IgD-negative memory B cell (primary cell): ENCODE measurements around the gene DSCAM. TPM values are rescaled to one million over a fixed set of nuclear protein-coding genes. Genes with fewer than 3 reads are reported as not detected.

Experiments
- H3K27ac Mint-ChIP-seq, 3 donors: one replicate each; pipeline ENCODE4 v1.8.0; 2020 to 2022; ENCODE audit warnings: mild to moderate bottlenecking in 3 of 3, mixed read lengths in 3 of 3, moderate library complexity in 1 of 3
- H3K27me3 Mint-ChIP-seq: one replicate; pipeline ENCODE4 v1.8.0; 2021; ENCODE audit warnings: mixed read lengths
- H3K36me3 Mint-ChIP-seq: one replicate; pipeline ENCODE4 v1.8.0; 2020; ENCODE audit warnings: mild to moderate bottlenecking, mixed read lengths
- H3K4me1 Mint-ChIP-seq, 3 donors: one replicate each; pipeline ENCODE4 v1.8.0; 2020 to 2022; ENCODE audit warnings: mixed read lengths in 3 of 3, mild to moderate bottlenecking in 1 of 3
- H3K4me3 Mint-ChIP-seq, 4 donors: one replicate each; pipeline ENCODE4 v1.8.0; 2020 to 2022; ENCODE audit warnings: mild to moderate bottlenecking in 4 of 4, mixed read lengths in 4 of 4, moderate library complexity in 3 of 4
- H3K9me3 Mint-ChIP-seq, 3 donors: one replicate each; pipeline ENCODE4 v1.8.0; 2020 to 2021; ENCODE audit warnings: mixed read lengths in 3 of 3, mild to moderate bottlenecking in 1 of 3
- polyA plus RNA-seq: library from polyadenylated mRNA; unstranded; fragments of 300-500 nt; fragmentation: Illumina TruSeq; gene quantifications from one replicate; pipeline ENCODE4 v1.2.3, GENCODE V29; 2021

DSCAM gene
- polyA plus RNA-seq, 1 donor from 2014 or later: not detected

GRCh38 chr21:40652436-40652835 lies 194.5 kb downstream of the DSCAM start:
- Mint-ChIP-seq H3K27me3 (no peaks in the 10 kb centered on the region), H3K9me3 (peaks cover 2 to 4% (median 3%) of the 10 kb centered on the region in 3 donors), H3K4me3 (no peak overlapping the region), H3K27ac (no peak overlapping the region), H3K4me1 (peaks cover 0 to 1% (median 0%) of the 10 kb centered on the region in 3 donors), H3K36me3 (no peaks in the 10 kb centered on the region)

- no peaks in the 10 kb centered on the region for H3K27me3 Mint-ChIP-seq
- H3K4me1 Mint-ChIP-seq: peaks cover 0 to 1% (median 0%) of the 10 kb centered on the region in 3 donors
- H3K4me3 Mint-ChIP-seq: no peak overlapping the region
- no peak overlapping the region for H3K27ac Mint-ChIP-seq
- peaks cover 4 to 10% (median 5%) of the 10 kb centered on the region in 3 donors for H3K9me3 Mint-ChIP-seq
- H3K36me3 Mint-ChIP-seq: no peaks in the 10 kb centered on the region
Observed at GRCh38 chr21:40647706-40648105, 199.3 kb downstream of the DSCAM start.

GRCh38 chr21:40646651-40647050 lies 200.3 kb downstream of the DSCAM start:
- H3K4me1 Mint-ChIP-seq: peaks cover 0 to 1% (median 0%) of the 10 kb centered on the region in 3 donors
- no peaks in the 10 kb centered on the region for H3K36me3 Mint-ChIP-seq
- H3K4me3 Mint-ChIP-seq: no peak overlapping the region
- no peaks in the 10 kb centered on the region for H3K27me3 Mint-ChIP-seq
- H3K9me3 Mint-ChIP-seq: peaks cover 4 to 10% (median 5%) of the 10 kb centered on the region in 3 donors
- peak overlapping the region in 1 of 3 donors; percentile 73 for H3K27ac Mint-ChIP-seq

GRCh38 chr21:40641042-40641441 lies 205.9 kb downstream of the DSCAM start:
- Mint-ChIP-seq H3K9me3 (peaks cover 5 to 19% (median 6%) of the 10 kb centered on the region in 3 donors), H3K27me3 (no peaks in the 10 kb centered on the region)

GRCh38 chr21:40640266-40640789 lies 206.6 kb downstream of the DSCAM start:
- Mint-ChIP-seq H3K27ac (no peak overlapping the region), H3K9me3 (peaks cover 5 to 19% (median 6%) of the 10 kb centered on the region in 3 donors), H3K27me3 (no peaks in the 10 kb centered on the region), H3K4me3 (no peak overlapping the region), H3K36me3 (no peaks in the 10 kb centered on the region), H3K4me1 (no peaks in the 10 kb centered on the region)

More at GRCh38 chr21:40641042-40641441, 205.9 kb downstream of the DSCAM start:
- no peak overlapping the region for H3K27ac Mint-ChIP-seq
- no peak overlapping the region for H3K4me3 Mint-ChIP-seq
- H3K4me1 Mint-ChIP-seq: no peaks in the 10 kb centered on the region
- no peaks in the 10 kb centered on the region for H3K36me3 Mint-ChIP-seq

- Mint-ChIP-seq H3K27me3 (no peaks in the 10 kb centered on the region), H3K4me1 (no peaks in the 10 kb centered on the region), H3K4me3 (no peak overlapping the region)
Observed at GRCh38 chr21:40639616-40640194, 207.3 kb downstream of the DSCAM start.

GRCh38 chr21:40638466-40639251 lies 208.3 kb downstream of the DSCAM start:
- H3K4me3 Mint-ChIP-seq: no peak overlapping the region
- H3K4me1 Mint-ChIP-seq: no peaks in the 10 kb centered on the region
- H3K27ac Mint-ChIP-seq: no peak overlapping the region
- peaks cover 2% of the 10 kb centered on the region for H3K36me3 Mint-ChIP-seq
- H3K9me3 Mint-ChIP-seq: peaks cover 2 to 10% (median 2%) of the 10 kb centered on the region in 3 donors
- H3K27me3 Mint-ChIP-seq: no peaks in the 10 kb centered on the region

More at GRCh38 chr21:40639616-40640194, 207.3 kb downstream of the DSCAM start:
- Mint-ChIP-seq H3K9me3 (peaks cover 4 to 19% (median 4%) of the 10 kb centered on the region in 3 donors), H3K27ac (no peak overlapping the region), H3K36me3 (peaks cover 2% of the 10 kb centered on the region)

GRCh38 chr21:40636026-40636425 lies 210.9 kb downstream of the DSCAM start:
- no peak overlapping the region for H3K4me3 Mint-ChIP-seq
- no peaks in the 10 kb centered on the region for H3K4me1 Mint-ChIP-seq
- peaks cover 2% of the 10 kb centered on the region for H3K36me3 Mint-ChIP-seq
- no peak overlapping the region for H3K27ac Mint-ChIP-seq
- H3K9me3 Mint-ChIP-seq: peaks cover 2 to 5% (median 4%) of the 10 kb centered on the region in 3 donors
- no peaks in the 10 kb centered on the region for H3K27me3 Mint-ChIP-seq

- H3K27me3 Mint-ChIP-seq: no peaks in the 10 kb centered on the region
- H3K4me1 Mint-ChIP-seq: no peaks in the 10 kb centered on the region
- H3K9me3 Mint-ChIP-seq: peaks cover 0 to 4% (median 2%) of the 10 kb centered on the region in 3 donors
- no peak overlapping the region for H3K27ac Mint-ChIP-seq
- peaks cover 2% of the 10 kb centered on the region for H3K36me3 Mint-ChIP-seq
- no peak overlapping the region for H3K4me3 Mint-ChIP-seq
Observed at GRCh38 chr21:40635391-40635790, 211.6 kb downstream of the DSCAM start.

GRCh38 chr21:40634141-40634540 lies 212.8 kb downstream of the DSCAM start:
- H3K36me3 Mint-ChIP-seq: peaks cover 2% of the 10 kb centered on the region
- H3K27ac Mint-ChIP-seq: no peak overlapping the region
- H3K4me3 Mint-ChIP-seq: no peak overlapping the region
- H3K4me1 Mint-ChIP-seq: no peaks in the 10 kb centered on the region
- peaks cover 0 to 4% (median 2%) of the 10 kb centered on the region in 3 donors for H3K9me3 Mint-ChIP-seq
- no peaks in the 10 kb centered on the region for H3K27me3 Mint-ChIP-seq

GRCh38 chr21:40633048-40633447 lies 213.9 kb downstream of the DSCAM start:
- Mint-ChIP-seq H3K27ac (no peak overlapping the region), H3K9me3 (peaks cover 0 to 4% (median under 1%) of the 10 kb centered on the region in 3 donors), H3K4me3 (no peak overlapping the region), H3K36me3 (peaks cover 2% of the 10 kb centered on the region), H3K4me1 (no peaks in the 10 kb centered on the region), H3K27me3 (no peaks in the 10 kb centered on the region)

- Mint-ChIP-seq H3K27ac (no peak overlapping the region), H3K27me3 (no peaks in the 10 kb centered on the region), H3K9me3 (peaks cover 0 to 7% (median under 1%) of the 10 kb centered on the region in 3 donors), H3K36me3 (peaks cover 2% of the 10 kb centered on the region), H3K4me3 (no peak overlapping the region), H3K4me1 (no peaks in the 10 kb centered on the region)
Observed at GRCh38 chr21:40631211-40631610, 215.7 kb downstream of the DSCAM start.

GRCh38 chr21:40625991-40626390 lies 221.0 kb downstream of the DSCAM start:
- H3K27ac Mint-ChIP-seq: no peak overlapping the region
- peaks cover 3 to 8% (median 4%) of the 10 kb centered on the region in 3 donors for H3K9me3 Mint-ChIP-seq

GRCh38 chr21:40623528-40623927 lies 223.4 kb downstream of the DSCAM start:
- peaks cover 3 to 8% (median 4%) of the 10 kb centered on the region in 3 donors for H3K9me3 Mint-ChIP-seq
- no peaks in the 10 kb centered on the region for H3K4me1 Mint-ChIP-seq
- H3K27ac Mint-ChIP-seq: no peak overlapping the region
- H3K4me3 Mint-ChIP-seq: no peak overlapping the region
- H3K27me3 Mint-ChIP-seq: no peaks in the 10 kb centered on the region
- no peaks in the 10 kb centered on the region for H3K36me3 Mint-ChIP-seq

More at GRCh38 chr21:40625991-40626390, 221.0 kb downstream of the DSCAM start:
- no peaks in the 10 kb centered on the region for H3K36me3 Mint-ChIP-seq
- H3K27me3 Mint-ChIP-seq: no peaks in the 10 kb centered on the region
- no peaks in the 10 kb centered on the region for H3K4me1 Mint-ChIP-seq
- H3K4me3 Mint-ChIP-seq: no peak overlapping the region

GRCh38 chr21:40622531-40622930 lies 224.4 kb downstream of the DSCAM start:
- peaks cover 0 to 8% (median 4%) of the 10 kb centered on the region in 3 donors for H3K9me3 Mint-ChIP-seq
- H3K4me3 Mint-ChIP-seq: no peak overlapping the region
- H3K4me1 Mint-ChIP-seq: no peaks in the 10 kb centered on the region
- H3K27ac Mint-ChIP-seq: no peak overlapping the region
- no peaks in the 10 kb centered on the region for H3K27me3 Mint-ChIP-seq
- no peaks in the 10 kb centered on the region for H3K36me3 Mint-ChIP-seq
